Measurements from ENCODE around the gene ATL3. TPM values are rescaled to one million over a fixed set of nuclear protein-coding genes. Genes with fewer than 3 reads are reported as not detected.

ATL3 gene, protein sequence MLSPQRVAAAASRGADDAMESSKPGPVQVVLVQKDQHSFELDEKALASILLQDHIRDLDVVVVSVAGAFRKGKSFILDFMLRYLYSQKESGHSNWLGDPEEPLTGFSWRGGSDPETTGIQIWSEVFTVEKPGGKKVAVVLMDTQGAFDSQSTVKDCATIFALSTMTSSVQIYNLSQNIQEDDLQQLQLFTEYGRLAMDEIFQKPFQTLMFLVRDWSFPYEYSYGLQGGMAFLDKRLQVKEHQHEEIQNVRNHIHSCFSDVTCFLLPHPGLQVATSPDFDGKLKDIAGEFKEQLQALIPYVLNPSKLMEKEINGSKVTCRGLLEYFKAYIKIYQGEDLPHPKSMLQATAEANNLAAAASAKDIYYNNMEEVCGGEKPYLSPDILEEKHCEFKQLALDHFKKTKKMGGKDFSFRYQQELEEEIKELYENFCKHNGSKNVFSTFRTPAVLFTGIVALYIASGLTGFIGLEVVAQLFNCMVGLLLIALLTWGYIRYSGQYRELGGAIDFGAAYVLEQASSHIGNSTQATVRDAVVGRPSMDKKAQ
- 2.4 and 4.0 TPM in 2 replicates for polyA plus RNA-seq
- 3.9 and 6.3 TPM in 2 replicates for polyA minus RNA-seq

DNA sequence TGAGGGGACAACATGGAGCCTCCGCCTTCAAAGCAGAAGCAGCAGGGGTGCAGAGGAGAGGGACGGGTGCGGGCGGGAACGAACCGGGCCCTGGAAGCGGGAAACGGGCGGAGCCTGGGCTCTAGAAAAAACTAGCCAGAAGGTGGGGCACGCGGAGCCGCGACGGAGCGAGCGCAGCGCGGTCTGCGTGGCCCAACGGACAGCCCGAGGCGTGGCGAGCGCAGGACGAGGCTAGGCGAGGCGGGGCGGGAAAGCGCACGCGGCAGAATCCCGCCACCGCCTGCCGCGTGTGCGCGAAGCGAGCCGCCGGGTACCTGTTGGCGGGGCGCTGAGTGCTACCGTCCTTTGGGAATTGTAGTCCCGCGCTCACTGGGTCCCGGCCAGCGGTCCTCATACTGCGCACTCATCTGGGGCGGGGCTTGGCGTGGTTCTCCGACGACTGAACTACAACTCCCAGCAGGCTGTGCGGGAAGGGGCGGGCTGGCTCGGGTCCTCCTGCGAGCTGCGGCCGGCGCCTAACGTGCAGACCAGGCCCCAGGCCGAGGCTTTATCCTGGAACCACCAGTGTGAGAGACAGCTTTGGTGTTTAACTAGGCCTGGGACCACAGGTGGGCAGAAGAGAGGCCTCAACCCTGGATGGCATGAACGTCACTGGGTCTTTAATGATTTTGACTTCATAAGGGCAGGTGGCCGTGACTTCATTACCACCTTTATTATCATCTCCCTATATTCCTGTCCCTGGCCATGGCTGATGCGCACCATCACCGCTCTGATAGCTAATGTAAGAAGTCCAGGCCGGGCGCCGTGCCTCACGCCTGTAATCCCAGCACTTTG is at the start of gene ATL3:
ATL3 (minus strand) TSS at position 55 of the 834 bp plus-strand sequence; CDS start at position 14, 41 bp downstream.
- Histone ChIP-seq H3K9me3 (ENCODE audit: low read length) (no peaks in the 10 kb centered on the region), H2AFZ (ENCODE audit: low read depth, low read length) (peak within 1 kb of the TSS; percentile 32), H3F3A (ENCODE audit: insufficient read depth, low read length, poor library complexity, severe bottlenecking) (no peaks in the 10 kb centered on the region), H3K27ac (ENCODE audit: low read length) (no peak within 1 kb of the TSS), H3K4me3 (ENCODE audit: low read length) (peak within 1 kb of the TSS; percentile 69), H3K27me3 (ENCODE audit: insufficient read depth, low read depth, low read length) (peaks cover 22% of the 10 kb centered on the region), H3K79me2 (replicated peaks; ENCODE audit: insufficient read depth, low read length) (no peaks in the 10 kb centered on the region), H3K4me2 (ENCODE audit: low read length) (peak within 1 kb of the TSS; percentile 3), H3K9ac (ENCODE audit: low read length) (peak within 1 kb of the TSS; percentile 45), H3K36me3 (ENCODE audit: insufficient read depth, low read length) (no peaks in the 10 kb centered on the region), H4K20me1 (ENCODE audit: insufficient read depth) (no peaks in the 10 kb centered on the region), H3K9me2 (ENCODE audit: insufficient read depth, low read length) (no peaks in the 10 kb centered on the region)
- TF ChIP-seq EZH2 (IDR thresholded peaks at IDR 0.05; ENCODE audit: borderline replicate concordance, insufficient read depth, low read length, poor library complexity, severe bottlenecking), result no peak
- TF ChIP-seq SMC3 (conservative IDR thresholded peaks at IDR 0.05; ENCODE audit: poor library complexity), result peak; percentile 21
- peak; percentile 77 for TF ChIP-seq MXI1 (conservative IDR thresholded peaks at IDR 0.05; ENCODE audit: poor library complexity, severe bottlenecking)
- peak; percentile 25 for TF ChIP-seq POLR2AphosphoS5 (IDR thresholded peaks at IDR 0.05)

- TF ChIP-seq POLR2AphosphoS5 (IDR thresholded peaks at IDR 0.05) (no peak), EP300 (conservative IDR thresholded peaks at IDR 0.05; ENCODE audit: poor library complexity, severe bottlenecking) (no peak), REST (IDR thresholded peaks at IDR 0.05; ENCODE audit: borderline replicate concordance) (no peak), EZH2 (IDR thresholded peaks at IDR 0.05; ENCODE audit: borderline replicate concordance, insufficient read depth, low read length, poor library complexity, severe bottlenecking) (no peak), MXI1 (conservative IDR thresholded peaks at IDR 0.05; ENCODE audit: poor library complexity, severe bottlenecking) (no peak), TAF1 (IDR thresholded peaks at IDR 0.05; ENCODE audit: low read depth) (no peak), RAD21 (conservative IDR thresholded peaks at IDR 0.05) (no peak), SMC3 (conservative IDR thresholded peaks at IDR 0.05; ENCODE audit: poor library complexity) (no peak)
- TF ChIP-seq, protein P1, sequence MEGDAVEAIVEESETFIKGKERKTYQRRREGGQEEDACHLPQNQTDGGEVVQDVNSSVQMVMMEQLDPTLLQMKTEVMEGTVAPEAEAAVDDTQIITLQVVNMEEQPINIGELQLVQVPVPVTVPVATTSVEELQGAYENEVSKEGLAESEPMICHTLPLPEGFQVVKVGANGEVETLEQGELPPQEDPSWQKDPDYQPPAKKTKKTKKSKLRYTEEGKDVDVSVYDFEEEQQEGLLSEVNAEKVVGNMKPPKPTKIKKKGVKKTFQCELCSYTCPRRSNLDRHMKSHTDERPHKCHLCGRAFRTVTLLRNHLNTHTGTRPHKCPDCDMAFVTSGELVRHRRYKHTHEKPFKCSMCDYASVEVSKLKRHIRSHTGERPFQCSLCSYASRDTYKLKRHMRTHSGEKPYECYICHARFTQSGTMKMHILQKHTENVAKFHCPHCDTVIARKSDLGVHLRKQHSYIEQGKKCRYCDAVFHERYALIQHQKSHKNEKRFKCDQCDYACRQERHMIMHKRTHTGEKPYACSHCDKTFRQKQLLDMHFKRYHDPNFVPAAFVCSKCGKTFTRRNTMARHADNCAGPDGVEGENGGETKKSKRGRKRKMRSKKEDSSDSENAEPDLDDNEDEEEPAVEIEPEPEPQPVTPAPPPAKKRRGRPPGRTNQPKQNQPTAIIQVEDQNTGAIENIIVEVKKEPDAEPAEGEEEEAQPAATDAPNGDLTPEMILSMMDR (IDR thresholded peaks at IDR 0.05; ENCODE audit: poor library complexity, severe bottlenecking), result no peak
- Histone ChIP-seq H2AFZ (ENCODE audit: low read depth, low read length) (no peak overlapping the region), H3K27ac (ENCODE audit: low read length) (no peak overlapping the region)
Measured at GRCh38 chr11:63720611-63721010, 49.4 kb upstream of the ATL3 start.

More at GRCh38 chr11:63720611-63721010, 49.4 kb upstream of the ATL3 start:
- Histone ChIP-seq H3K9me2 (ENCODE audit: insufficient read depth, low read length) (no peaks in the 10 kb centered on the region), H3K79me2 (replicated peaks; ENCODE audit: insufficient read depth, low read length) (peaks cover 80% of the 10 kb centered on the region), H3K9me3 (ENCODE audit: low read length) (no peaks in the 10 kb centered on the region), H3F3A (ENCODE audit: insufficient read depth, low read length, poor library complexity, severe bottlenecking) (no peaks in the 10 kb centered on the region), H3K4me3 (ENCODE audit: low read length) (no peak overlapping the region), H3K27me3 (ENCODE audit: insufficient read depth, low read depth, low read length) (no peaks in the 10 kb centered on the region), H3K9ac (ENCODE audit: low read length) (no peak overlapping the region), H4K20me1 (ENCODE audit: insufficient read depth) (peaks cover 20% of the 10 kb centered on the region), H3K36me3 (ENCODE audit: insufficient read depth, low read length) (no peaks in the 10 kb centered on the region), H3K4me2 (ENCODE audit: low read length) (no peak overlapping the region)

Data from neural cell (in vitro differentiated cells).